Measurements from ENCODE around the gene ADCY5.
"Not testable (repeated sequence)": the region's sequence is repeated elsewhere in the genome, so short reads cannot be mapped to it uniquely, and the experiment has no call there.

ADCY5 gene

DNA sequence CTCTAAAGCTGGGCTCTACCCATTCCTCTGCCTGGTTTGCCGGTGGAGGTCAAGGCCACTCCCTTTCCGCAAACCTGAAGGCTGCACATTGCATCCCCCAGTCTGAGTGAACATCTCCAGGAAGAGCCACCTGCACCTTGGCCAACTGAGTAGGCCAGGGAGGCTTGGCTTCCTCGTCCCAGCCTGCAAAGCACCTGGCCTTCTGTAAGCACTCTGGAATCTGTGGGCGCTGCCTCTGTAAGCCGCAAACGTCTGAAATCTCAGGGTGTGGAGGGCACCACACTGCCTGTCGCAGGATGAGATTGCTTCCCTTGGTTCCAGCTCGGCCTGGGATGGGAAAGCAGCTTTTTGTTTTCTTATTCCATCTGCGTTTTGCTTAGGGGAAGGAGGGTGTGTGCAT is 165.8 kb downstream of the ADCY5 start:
- DNase-seq = no peak

GRCh38 chr3:123282461-123282860 is 166.4 kb downstream of the ADCY5 start:
- DNase-seq = no peak

- DNase-seq = no peak
These were observed 167.0 kb downstream of the ADCY5 start for GRCh38 chr3:123281929-123282328.

DNA sequence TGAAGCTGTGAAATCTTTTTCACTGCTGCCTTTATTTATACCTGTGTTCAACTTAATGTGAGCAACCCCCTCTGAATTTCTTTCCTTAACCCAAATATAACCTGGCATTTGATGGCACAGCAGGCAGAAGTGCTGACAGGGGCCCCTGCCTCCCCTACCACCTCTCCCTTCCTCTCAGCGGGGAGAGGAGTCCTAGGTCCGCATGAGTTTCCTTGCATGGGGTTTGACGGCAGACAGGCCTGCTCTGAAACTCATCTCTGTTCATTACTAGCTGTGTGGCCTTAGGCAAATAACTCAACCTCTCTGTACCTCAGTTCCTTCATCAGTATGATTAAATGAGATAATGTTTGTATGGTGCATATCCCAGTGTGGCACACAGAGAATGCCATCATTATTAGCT is 167.5 kb downstream of the ADCY5 start:
- DNase-seq = no peak

- DNase-seq = no peak
These were observed 169.8 kb downstream of the ADCY5 start for GRCh38 chr3:123279121-123279520.

DNA sequence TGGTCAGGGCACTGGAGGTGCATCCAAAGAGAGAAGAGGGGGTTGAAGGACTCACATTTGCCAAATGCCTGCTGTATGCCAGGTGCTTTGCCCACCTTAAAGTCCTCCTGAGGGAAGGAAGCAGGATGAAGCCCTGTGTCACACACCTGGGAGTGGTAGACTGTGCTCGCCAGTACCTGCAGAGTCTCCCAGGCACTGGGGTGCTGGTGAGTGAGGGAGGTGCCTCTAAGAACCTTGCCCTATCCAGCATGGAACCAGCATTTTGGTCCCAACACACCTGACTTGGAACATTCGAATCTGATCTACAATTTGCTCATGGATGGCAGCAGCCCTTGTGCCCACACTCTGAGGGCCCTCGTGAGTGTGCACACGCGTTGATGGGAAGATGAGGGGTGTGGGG is 170.4 kb downstream of the ADCY5 start:
- DNase-seq = no peak

DNA sequence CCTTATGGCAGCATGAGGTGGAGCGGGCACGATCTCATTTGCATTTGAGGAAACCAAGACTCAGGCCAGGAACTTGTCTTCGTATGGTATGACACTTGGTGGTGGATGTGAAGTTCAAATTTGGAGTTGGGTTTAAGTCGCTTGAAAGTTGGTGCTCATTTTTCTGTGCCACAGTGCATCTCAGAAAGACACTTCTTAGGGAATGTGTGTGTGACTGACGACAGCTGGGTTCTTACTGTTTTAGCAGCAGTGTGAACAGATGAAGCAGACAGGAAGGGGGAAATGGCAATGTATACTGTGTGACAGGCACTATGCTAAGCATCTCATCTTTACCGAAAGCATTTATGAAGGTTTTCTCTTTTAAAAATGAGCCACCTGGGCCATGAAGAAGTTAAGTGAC is 171.8 kb downstream of the ADCY5 start:
- DNase-seq = no peak

- no peak for DNase-seq
These were observed 172.4 kb downstream of the ADCY5 start for GRCh38 chr3:123276346-123277006.

GRCh38 chr3:123275691-123276090 is 173.2 kb downstream of the ADCY5 start:
- DNase-seq = no peak

GRCh38 chr3:123272547-123272946 is 176.3 kb downstream of the ADCY5 start:
- DNase-seq = no peak

GRCh38 chr3:123271466-123272159 is 177.3 kb downstream of the ADCY5 start:
- DNase-seq = no peak

DNA sequence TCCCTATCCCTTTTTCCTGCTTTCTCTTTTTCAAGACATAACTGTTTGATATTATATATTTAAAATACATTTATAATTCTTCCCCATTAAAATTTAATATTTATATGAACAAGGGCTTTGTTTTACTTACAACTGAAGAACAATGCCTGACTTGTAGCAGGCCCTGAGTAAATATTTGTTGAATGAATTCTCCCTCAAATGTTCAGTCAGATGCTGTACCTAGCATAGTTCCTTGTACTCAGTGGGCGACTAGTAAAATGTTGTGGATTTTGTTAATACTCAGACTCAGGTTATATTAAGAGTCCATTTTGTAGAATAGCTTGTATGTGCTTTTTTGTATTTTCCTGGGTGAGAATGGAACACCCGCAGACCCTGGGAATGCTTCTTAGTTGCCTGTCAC is 178.1 kb downstream of the ADCY5 start:
- no peak for DNase-seq

GRCh38 chr3:123267821-123268220 is 181.1 kb downstream of the ADCY5 start:
- DNase-seq = no peak

- no peak for DNase-seq
These were observed 184.9 kb downstream of the ADCY5 start for GRCh38 chr3:123263941-123264340.

GRCh38 chr3:123262868-123263267 is 186.0 kb downstream of the ADCY5 start:
- no peak for DNase-seq

GRCh38 chr3:123262226-123262625 is 186.7 kb downstream of the ADCY5 start:
- no peak for DNase-seq

GRCh38 chr3:123261666-123262065 is 187.2 kb downstream of the ADCY5 start:
- no peak for DNase-seq

DNA sequence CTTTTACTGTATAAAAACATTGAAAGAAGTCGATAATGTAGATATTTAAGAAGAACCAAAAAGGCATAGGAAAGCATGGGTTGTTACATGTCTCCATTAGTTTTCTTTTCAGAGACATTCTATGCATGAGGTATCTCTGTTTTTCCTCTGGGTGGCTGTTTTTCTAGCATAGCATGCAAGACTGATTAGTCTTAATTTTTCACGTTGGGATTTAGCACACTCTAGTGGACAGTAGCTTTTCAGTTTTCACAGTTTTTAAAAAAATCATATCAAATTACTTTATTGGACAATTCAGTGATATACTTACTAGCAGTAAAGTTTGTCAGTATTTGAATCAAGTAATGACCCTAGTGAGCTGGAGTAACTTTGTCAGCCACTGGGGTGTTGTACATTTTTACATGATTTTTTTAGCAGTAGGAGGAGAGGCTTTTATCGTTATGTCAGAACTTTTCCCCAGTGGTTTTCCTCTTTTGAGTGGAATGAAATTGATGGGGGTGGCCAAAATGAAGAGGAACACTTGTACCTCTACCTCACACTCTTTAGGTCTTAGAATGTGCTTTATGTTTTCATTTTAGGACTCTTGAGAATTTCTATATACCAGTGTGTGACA is 190.0 kb downstream of the ADCY5 start:
- peak; percentile 0 for DNase-seq

GRCh38 chr3:123258359-123258758 is 190.5 kb downstream of the ADCY5 start:
- DNase-seq = no peak

- DNase-seq = no peak
These were observed 192.6 kb downstream of the ADCY5 start for GRCh38 chr3:123256256-123256655.

- no peak for DNase-seq
These were observed 202.0 kb downstream of the ADCY5 start for GRCh38 chr3:123246866-123247265.

- no peak for DNase-seq
These were observed 204.8 kb downstream of the ADCY5 start for GRCh38 chr3:123244128-123244527.

DNA sequence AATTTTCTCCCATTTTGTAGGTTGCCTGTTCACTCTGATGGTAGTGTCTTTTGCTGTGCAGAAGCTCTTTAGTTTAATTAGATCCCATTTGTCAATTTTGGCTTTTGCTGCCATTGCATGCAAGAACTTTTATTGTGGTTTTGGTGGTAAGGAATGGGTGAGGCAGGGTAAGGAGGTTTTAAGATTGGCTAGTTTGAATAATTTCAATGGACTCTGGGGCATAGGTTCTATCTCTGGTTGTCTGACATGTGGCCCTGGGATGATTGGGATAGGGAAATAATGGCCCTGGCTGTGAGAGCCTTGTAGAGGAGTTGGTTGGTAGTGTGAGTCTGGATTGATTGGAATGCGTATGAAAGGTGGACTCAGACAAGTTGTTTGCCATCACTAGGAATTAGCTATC is 209.1 kb downstream of the ADCY5 start:
- DNase-seq = no peak

- DNase-seq = not testable (repeated sequence)
These were observed 209.7 kb downstream of the ADCY5 start for GRCh38 chr3:123239186-123239585.

Measured in NCI-H774 (cell line).